Measurements from ENCODE around the gene INTS13.

DNA sequence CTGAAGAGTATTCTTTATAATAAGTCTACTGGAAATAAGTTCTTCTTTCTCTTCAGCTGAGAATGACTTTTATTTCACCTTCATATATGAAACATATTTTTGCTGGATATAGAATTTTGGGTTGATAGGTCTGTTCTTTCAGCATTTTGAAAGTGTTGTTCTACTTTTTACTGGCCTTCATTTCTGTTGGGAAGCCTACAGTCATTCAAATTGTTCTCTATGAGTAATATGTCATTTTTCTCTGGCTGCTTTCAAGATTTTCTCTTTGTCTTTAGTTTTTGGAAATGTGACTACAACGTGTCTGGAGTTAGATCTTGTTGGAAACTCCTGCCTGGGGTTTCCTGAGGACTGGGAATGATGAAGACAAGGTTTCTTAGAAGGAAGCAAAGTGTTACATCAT lies 10.5 kb upstream of the INTS13 start:
- no peak for TF ChIP-seq POLR2A (IDR thresholded peaks at IDR 0.05; ENCODE audit: extremely low read depth, insufficient read length)
- TF ChIP-seq, protein P1, sequence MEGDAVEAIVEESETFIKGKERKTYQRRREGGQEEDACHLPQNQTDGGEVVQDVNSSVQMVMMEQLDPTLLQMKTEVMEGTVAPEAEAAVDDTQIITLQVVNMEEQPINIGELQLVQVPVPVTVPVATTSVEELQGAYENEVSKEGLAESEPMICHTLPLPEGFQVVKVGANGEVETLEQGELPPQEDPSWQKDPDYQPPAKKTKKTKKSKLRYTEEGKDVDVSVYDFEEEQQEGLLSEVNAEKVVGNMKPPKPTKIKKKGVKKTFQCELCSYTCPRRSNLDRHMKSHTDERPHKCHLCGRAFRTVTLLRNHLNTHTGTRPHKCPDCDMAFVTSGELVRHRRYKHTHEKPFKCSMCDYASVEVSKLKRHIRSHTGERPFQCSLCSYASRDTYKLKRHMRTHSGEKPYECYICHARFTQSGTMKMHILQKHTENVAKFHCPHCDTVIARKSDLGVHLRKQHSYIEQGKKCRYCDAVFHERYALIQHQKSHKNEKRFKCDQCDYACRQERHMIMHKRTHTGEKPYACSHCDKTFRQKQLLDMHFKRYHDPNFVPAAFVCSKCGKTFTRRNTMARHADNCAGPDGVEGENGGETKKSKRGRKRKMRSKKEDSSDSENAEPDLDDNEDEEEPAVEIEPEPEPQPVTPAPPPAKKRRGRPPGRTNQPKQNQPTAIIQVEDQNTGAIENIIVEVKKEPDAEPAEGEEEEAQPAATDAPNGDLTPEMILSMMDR (IDR thresholded peaks at IDR 0.05; ENCODE audit: low read depth, low read length): no peak
- TF ChIP-seq, protein P2, sequence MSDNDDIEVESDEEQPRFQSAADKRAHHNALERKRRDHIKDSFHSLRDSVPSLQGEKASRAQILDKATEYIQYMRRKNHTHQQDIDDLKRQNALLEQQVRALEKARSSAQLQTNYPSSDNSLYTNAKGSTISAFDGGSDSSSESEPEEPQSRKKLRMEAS (IDR thresholded peaks at IDR 0.05; ENCODE audit: low read depth, low read length): no peak
